GM21526 (cell line): ENCODE results near the gene ASMTL.

ENCODE experiments used
- ATAC-seq: cut with Tn5 transposase; IDR thresholded peaks from one replicate; pipeline ENCODE4 v1.9.1; 2021; ENCODE audit warnings: moderate library complexity; ENCODE audit not compliant: unreplicated experiment, low FRiP score

ASMTL gene

GRCh38 chrX:1355131-1356046 lies 97.3 kb downstream of the ASMTL start:
- ATAC-seq: no peak

- ATAC-seq: no peak
These were observed 98.4 kb downstream of the ASMTL start for GRCh38 chrX:1354036-1355019.
